ENCODE data around the gene PLCB2. TPM values are rescaled to one million over a fixed set of nuclear protein-coding genes. Genes with fewer than 3 reads are reported as not detected.

Gene PLCB2
- total and polyA plus RNA-seq, 2 experiments from 2014 or later: 9.5 to 13.8 TPM

- TF ChIP-seq REST (IDR thresholded peaks at IDR 0.05; ENCODE audit: unreplicated experiment): no peak
- TF ChIP-seq ETS1 (IDR thresholded peaks at IDR 0.05): no peak
- no peak for TF ChIP-seq JUNB (IDR thresholded peaks at IDR 0.05; ENCODE audit: unreplicated experiment)
Observed at GRCh38 chr15:40357246-40357645, 49.5 kb upstream of the PLCB2 start (continued).

- no peaks in the 10 kb centered on the region for H3K9me2 ChIP-seq (ENCODE audit: insufficient read depth)
- peaks cover 22% of the 10 kb centered on the region for H3F3A ChIP-seq (replicated peaks; ENCODE audit: low read depth)
- no peak overlapping the region for H3K4me3 ChIP-seq
- no peak overlapping the region for H3K4me2 ChIP-seq
- ATAC-seq: no peak
- no peak overlapping the region for H3K27ac ChIP-seq (ENCODE audit: low read depth)
- Mint-ChIP-seq H3K9me3 (peaks cover 3% of the 10 kb centered on the region; the same call in 2 of the 3 replicates), H3K36me3 (ENCODE audit: low read depth) (no peaks in the 10 kb centered on the region; the same call in 2 of the 3 replicates), H3K27me3 (ENCODE audit: insufficient read depth, low read depth, poor library complexity) (peaks cover 16% of the 10 kb centered on the region), H3K4me1 (peaks cover 34% of the 10 kb centered on the region), H3K4me3 (no peak overlapping the region; the same call in 2 of the 3 replicates), H3K27ac (no peak overlapping the region)
- no peak overlapping the region for H2AFZ ChIP-seq
- H3K27me3 ChIP-seq (ENCODE audit: insufficient read depth): peaks cover 26% of the 10 kb centered on the region
- H3K36me3 ChIP-seq (ENCODE audit: insufficient read depth): no peaks in the 10 kb centered on the region
- no peaks in the 10 kb centered on the region for H3K79me2 ChIP-seq (replicated peaks; ENCODE audit: insufficient read depth)
- DNase-seq (ENCODE audit: low spot score): no peak
- H4K20me1 ChIP-seq (replicated peaks; ENCODE audit: insufficient read depth): no peaks in the 10 kb centered on the region
- TF ChIP-seq STAT1 (IDR thresholded peaks at IDR 0.05; ENCODE audit: unreplicated experiment) (no peak), REST (IDR thresholded peaks at IDR 0.05; ENCODE audit: unreplicated experiment) (no peak), ETS1 (IDR thresholded peaks at IDR 0.05) (no peak), CTCF (conservative IDR thresholded peaks at IDR 0.05; ENCODE audit: low read depth in 2 of 2) (no peak), EZH2phosphoT487 (IDR thresholded peaks at IDR 0.05; ENCODE audit: unreplicated experiment) (no peak), POLR2AphosphoS5 (IDR thresholded peaks at IDR 0.05; ENCODE audit: low read depth) (no peak), ZNF331 (CRISPR knock-in tag; IDR thresholded peaks at IDR 0.05; ENCODE audit: low read depth) (no peak), NANOG (IDR thresholded peaks at IDR 0.05; ENCODE audit: borderline replicate concordance) (no peak), ZNF114 (CRISPR knock-in tag; IDR thresholded peaks at IDR 0.05) (no peak)
- H3K4me1 ChIP-seq (ENCODE audit: insufficient read depth): peaks cover 25% of the 10 kb centered on the region
Observed at GRCh38 chr15:40355976-40356585, 48.3 kb upstream of the PLCB2 start.

Measured in GM23338 (cell line).